Measurements from ENCODE around the gene PDCD4.
A peak's percentile ranks its signal among the peaks of the same experiment; 100 is the strongest.

The PDCD4 gene

DNA sequence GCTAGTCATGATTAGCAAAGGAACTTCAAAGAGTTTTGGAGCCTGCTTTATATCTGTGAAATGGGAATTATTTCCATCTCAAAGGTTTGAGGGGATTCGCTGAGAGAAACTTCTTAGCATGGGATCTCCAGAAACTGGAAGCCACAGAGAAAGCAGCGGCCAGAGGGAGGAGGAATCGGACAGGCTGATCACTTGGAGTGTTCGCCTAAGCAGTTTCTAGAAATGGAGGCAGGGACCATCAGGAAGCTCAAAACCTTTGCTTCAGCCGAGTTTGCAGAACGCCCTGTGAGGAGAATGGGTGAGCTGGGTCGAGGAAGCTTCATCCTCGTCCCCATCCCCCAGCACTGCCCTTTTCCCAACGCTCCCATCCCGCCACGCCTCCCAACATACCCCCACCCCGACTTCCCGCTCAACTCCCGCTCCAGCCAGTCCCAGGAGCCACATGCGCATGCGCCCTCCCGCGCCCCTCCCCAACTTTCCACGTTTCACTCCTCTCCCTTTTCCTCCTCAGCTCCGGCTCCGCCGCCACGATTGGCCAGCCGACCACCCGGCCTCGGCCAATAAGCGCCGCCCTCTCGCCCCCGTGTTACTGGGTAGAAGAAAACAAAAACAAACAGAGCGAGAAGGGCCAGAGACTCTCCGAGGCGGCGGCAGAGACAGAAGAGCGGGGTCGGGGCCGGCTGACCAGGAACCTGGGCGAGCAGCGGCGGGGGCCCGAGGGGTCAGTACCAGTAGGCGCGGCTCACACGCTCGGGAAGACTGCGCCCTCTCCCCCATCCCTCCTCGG lies at the start of gene PDCD4:
Gene PDCD4 (plus strand): TSS at position 631 of the 787 bp plus-strand sequence. CDS start 4,100 bp downstream, outside the sequence.
- peak within 1 kb of the TSS; percentile 29 for H2AFZ ChIP-seq (ENCODE audit: low read depth, low read length)
- H3K4me1 ChIP-seq (ENCODE audit: insufficient read depth, low read length): peaks cover 28% of the 10 kb centered on the region
- peaks cover 7% of the 10 kb centered on the region for H3K36me3 ChIP-seq (ENCODE audit: insufficient read depth, low read length)
- H3K27me3 ChIP-seq (ENCODE audit: insufficient read depth, low read length): no peaks in the 10 kb centered on the region
- H3K4me3 ChIP-seq (ENCODE audit: low read length): peak within 1 kb of the TSS; percentile 99
- H3K9me3 ChIP-seq (ENCODE audit: low read length): no peaks in the 10 kb centered on the region

DNA sequence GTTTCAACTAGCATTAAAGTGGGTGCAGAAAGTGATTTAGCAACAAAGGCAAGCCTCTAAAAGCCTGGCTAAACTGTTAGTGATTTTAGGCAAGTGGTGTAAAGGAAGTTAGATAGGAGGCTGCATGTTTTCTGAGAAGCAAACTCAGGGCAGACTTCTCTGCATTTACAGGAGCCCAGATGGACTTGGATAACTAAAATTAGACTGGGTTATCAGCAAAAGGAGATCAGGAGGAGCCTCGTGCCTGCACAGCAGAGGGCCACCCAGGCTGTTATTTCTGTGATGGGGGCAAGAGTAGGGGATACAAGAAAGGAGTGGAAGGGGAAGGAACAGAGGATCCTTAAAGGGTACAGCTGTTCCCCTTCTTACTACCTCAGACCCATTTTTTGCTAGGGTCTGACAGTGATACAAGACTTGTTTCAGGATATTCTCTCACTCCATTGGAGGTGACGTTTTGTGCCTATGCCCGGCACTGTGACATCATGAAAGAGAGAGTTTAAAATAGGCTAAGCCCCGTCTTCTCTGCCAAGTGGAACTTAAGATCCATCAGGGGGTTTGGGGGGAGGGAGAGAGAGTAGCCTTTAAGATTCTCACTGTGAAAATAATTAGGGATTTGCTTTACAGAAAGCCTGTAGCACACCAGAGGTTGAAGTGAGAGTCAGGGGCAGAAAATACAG lies 49.6 kb upstream of the PDCD4 start:
- Histone ChIP-seq H3K9me3 (ENCODE audit: low read length) (no peaks in the 10 kb centered on the region), H3K27me3 (ENCODE audit: insufficient read depth, low read length) (no peaks in the 10 kb centered on the region), H2AFZ (ENCODE audit: low read depth, low read length) (peak overlapping the region; percentile 3), H3K36me3 (ENCODE audit: insufficient read depth, low read length) (no peaks in the 10 kb centered on the region), H3K4me1 (ENCODE audit: insufficient read depth, low read length) (peaks cover 39% of the 10 kb centered on the region), H3K4me3 (ENCODE audit: low read length) (no peak overlapping the region)

GRCh38 chr10:110822712-110823311 lies 48.9 kb upstream of the PDCD4 start:
- Histone ChIP-seq H3K27me3 (ENCODE audit: insufficient read depth, low read length) (no peaks in the 10 kb centered on the region), H3K4me3 (ENCODE audit: low read length) (peak overlapping the region; percentile 5), H2AFZ (ENCODE audit: low read depth, low read length) (peak overlapping the region; percentile 3)

DNA sequence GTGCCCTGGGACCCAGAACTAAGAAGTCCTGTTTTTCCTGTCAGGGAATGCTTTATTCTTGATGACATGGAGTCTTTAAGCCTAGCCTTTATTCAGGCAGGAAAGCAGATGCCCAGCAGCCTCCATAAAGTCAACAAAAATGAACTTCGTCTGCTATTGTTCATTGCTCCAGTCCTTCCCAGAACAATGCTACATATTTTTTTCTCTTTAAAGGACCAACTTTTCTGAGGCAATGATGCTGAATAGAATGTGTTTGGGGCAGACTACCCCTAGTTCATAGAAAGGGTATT lies 47.6 kb upstream of the PDCD4 start:
- Histone ChIP-seq H3K27me3 (ENCODE audit: insufficient read depth, low read length) (no peaks in the 10 kb centered on the region), H3K9me3 (ENCODE audit: low read length) (no peaks in the 10 kb centered on the region), H3K36me3 (ENCODE audit: insufficient read depth, low read length) (no peaks in the 10 kb centered on the region), H3K4me1 (ENCODE audit: insufficient read depth, low read length) (peaks cover 47% of the 10 kb centered on the region), H3K4me3 (ENCODE audit: low read length) (no peak overlapping the region), H2AFZ (ENCODE audit: low read depth, low read length) (no peak overlapping the region)

More at GRCh38 chr10:110822712-110823311, 48.9 kb upstream of the PDCD4 start:
- Histone ChIP-seq H3K4me1 (ENCODE audit: insufficient read depth, low read length) (peaks cover 40% of the 10 kb centered on the region), H3K36me3 (ENCODE audit: insufficient read depth, low read length) (no peaks in the 10 kb centered on the region), H3K9me3 (ENCODE audit: low read length) (no peaks in the 10 kb centered on the region)

DNA sequence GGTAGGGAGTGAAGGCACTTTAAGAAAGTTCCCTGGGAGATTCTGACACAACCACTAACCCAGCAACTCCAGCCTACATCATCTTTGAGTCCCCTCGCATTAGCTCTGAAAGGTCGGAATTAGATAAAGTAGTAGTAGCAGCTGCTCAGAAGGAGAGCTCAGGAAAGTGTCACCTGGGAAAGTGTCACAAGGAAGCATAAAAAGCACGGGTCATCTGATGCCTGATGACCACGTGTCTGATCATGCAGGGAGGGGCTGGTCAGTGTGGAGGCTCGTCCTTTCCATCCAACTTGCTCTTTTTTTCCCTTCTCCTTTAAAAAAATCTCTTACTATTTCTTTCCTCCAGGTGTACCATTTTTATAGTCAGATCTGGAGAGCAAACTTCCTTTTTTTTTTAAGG lies 47.1 kb upstream of the PDCD4 start:
- Histone ChIP-seq H3K4me3 (ENCODE audit: low read length) (no peak overlapping the region), H2AFZ (ENCODE audit: low read depth, low read length) (no peak overlapping the region), H3K27me3 (ENCODE audit: insufficient read depth, low read length) (no peaks in the 10 kb centered on the region), H3K4me1 (ENCODE audit: insufficient read depth, low read length) (peaks cover 52% of the 10 kb centered on the region), H3K36me3 (ENCODE audit: insufficient read depth, low read length) (no peaks in the 10 kb centered on the region), H3K9me3 (ENCODE audit: low read length) (no peaks in the 10 kb centered on the region)

GRCh38 chr10:110825508-110825907 lies 46.2 kb upstream of the PDCD4 start:
- Histone ChIP-seq H3K4me1 (ENCODE audit: insufficient read depth, low read length) (peaks cover 52% of the 10 kb centered on the region), H2AFZ (ENCODE audit: low read depth, low read length) (no peak overlapping the region), H3K36me3 (ENCODE audit: insufficient read depth, low read length) (no peaks in the 10 kb centered on the region), H3K9me3 (ENCODE audit: low read length) (no peaks in the 10 kb centered on the region), H3K4me3 (ENCODE audit: low read length) (no peak overlapping the region), H3K27me3 (ENCODE audit: insufficient read depth, low read length) (no peaks in the 10 kb centered on the region)

- no peaks in the 10 kb centered on the region for H3K27me3 ChIP-seq (ENCODE audit: insufficient read depth, low read length)
- H3K4me1 ChIP-seq (ENCODE audit: insufficient read depth, low read length): peaks cover 46% of the 10 kb centered on the region
- H3K4me3 ChIP-seq (ENCODE audit: low read length): no peak overlapping the region
- no peaks in the 10 kb centered on the region for H3K9me3 ChIP-seq (ENCODE audit: low read length)
- no peaks in the 10 kb centered on the region for H3K36me3 ChIP-seq (ENCODE audit: insufficient read depth, low read length)
- H2AFZ ChIP-seq (ENCODE audit: low read depth, low read length): no peak overlapping the region
These were observed 44.3 kb upstream of the PDCD4 start for GRCh38 chr10:110827410-110827809.

DNA sequence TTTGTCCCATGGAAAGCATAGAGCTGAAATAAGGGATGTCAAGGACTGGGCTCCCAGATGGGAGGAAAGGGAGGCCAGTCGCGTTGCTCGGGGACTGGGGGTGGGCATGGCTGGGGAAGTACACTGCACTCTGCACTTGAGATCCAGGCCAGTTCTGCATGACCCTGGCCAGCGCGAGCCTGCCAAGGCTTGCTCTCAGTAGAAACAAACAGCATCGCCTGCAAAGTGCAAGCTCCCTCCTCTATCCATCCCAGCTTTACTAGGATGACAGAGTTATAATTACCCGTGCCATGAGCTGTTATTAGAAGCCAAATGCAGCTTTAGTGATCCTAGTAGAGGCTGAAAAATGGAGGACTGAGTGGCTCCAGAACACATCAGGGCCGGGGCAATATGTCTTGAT lies 43.9 kb upstream of the PDCD4 start:
- no peak overlapping the region for H3K4me3 ChIP-seq (ENCODE audit: low read length)
- H3K9me3 ChIP-seq (ENCODE audit: low read length): no peaks in the 10 kb centered on the region
- no peak overlapping the region for H2AFZ ChIP-seq (ENCODE audit: low read depth, low read length)
- peaks cover 41% of the 10 kb centered on the region for H3K4me1 ChIP-seq (ENCODE audit: insufficient read depth, low read length)
- H3K27me3 ChIP-seq (ENCODE audit: insufficient read depth, low read length): no peaks in the 10 kb centered on the region
- no peaks in the 10 kb centered on the region for H3K36me3 ChIP-seq (ENCODE audit: insufficient read depth, low read length)

DNA sequence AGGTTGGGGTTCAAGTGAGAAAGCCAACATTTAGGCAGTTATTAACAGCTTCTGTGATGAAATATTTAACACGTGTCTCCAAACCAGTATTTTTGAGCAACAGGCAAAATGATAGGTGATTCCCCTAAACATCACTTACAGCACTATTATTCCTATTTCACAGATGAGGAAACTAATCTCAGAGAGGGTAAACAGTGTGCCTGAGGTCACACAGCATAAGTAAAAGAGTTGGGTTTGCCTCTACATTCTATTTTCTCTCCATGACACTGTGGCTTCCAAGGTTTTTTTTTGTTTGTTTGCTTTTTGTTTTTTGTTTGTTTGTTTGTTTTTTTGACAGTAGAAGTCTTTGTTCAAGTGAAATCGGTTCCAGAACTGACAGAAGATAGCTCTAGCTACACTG lies 43.2 kb upstream of the PDCD4 start:
- H3K9me3 ChIP-seq (ENCODE audit: low read length): no peaks in the 10 kb centered on the region
- no peak overlapping the region for H2AFZ ChIP-seq (ENCODE audit: low read depth, low read length)
- H3K36me3 ChIP-seq (ENCODE audit: insufficient read depth, low read length): no peaks in the 10 kb centered on the region
- peaks cover 40% of the 10 kb centered on the region for H3K4me1 ChIP-seq (ENCODE audit: insufficient read depth, low read length)
- H3K27me3 ChIP-seq (ENCODE audit: insufficient read depth, low read length): no peaks in the 10 kb centered on the region
- no peak overlapping the region for H3K4me3 ChIP-seq (ENCODE audit: low read length)

DNA sequence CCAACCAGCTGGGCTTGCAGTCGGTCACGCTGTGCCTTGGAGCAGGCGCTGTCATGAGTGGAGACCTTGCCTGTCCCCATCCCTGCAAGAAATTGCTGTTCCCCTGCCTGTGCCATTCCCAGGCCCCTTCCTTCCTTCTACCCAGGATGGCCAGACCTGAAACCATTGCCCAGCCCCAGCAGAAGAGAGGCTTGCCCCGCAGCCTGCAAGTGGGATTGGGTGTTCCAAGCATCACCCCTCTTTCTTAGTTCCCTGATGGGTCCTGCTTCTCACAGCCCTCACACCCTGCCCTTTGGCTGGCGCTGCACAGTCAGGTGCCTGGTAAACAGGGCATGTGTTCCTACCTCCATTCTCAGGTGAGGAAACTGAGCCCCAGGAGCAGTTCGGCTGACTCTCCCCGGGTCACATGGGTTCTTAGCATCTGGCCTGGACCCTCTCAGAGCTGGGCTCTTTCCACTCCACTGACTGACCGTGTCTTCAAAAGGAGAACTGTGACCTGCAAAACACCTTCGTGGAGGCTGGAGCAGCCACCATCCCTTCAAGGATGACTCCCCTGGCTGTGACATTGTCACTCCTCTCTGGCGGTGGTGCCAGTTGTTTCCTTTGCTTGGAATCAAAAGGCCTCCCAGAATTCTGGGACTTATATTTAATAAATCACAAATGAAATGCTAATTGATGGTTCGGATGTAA lies 41.9 kb upstream of the PDCD4 start:
- H3K4me3 ChIP-seq (ENCODE audit: low read length): no peak overlapping the region
- no peaks in the 10 kb centered on the region for H3K27me3 ChIP-seq (ENCODE audit: insufficient read depth, low read length)

GRCh38 chr10:110833234-110833940 lies 38.3 kb upstream of the PDCD4 start:
- H3K36me3 ChIP-seq (ENCODE audit: insufficient read depth, low read length): no peaks in the 10 kb centered on the region
- H3K4me1 ChIP-seq (ENCODE audit: insufficient read depth, low read length): peaks cover 41% of the 10 kb centered on the region
- no peaks in the 10 kb centered on the region for H3K27me3 ChIP-seq (ENCODE audit: insufficient read depth, low read length)
- H2AFZ ChIP-seq (ENCODE audit: low read depth, low read length): peak overlapping the region; percentile 44
- no peak overlapping the region for H3K4me3 ChIP-seq (ENCODE audit: low read length)
- H3K9me3 ChIP-seq (ENCODE audit: low read length): no peaks in the 10 kb centered on the region

More for the DNA sequence above, 41.9 kb upstream of the PDCD4 start:
- Histone ChIP-seq H3K36me3 (ENCODE audit: insufficient read depth, low read length) (no peaks in the 10 kb centered on the region), H2AFZ (ENCODE audit: low read depth, low read length) (no peak overlapping the region), H3K4me1 (ENCODE audit: insufficient read depth, low read length) (peaks cover 40% of the 10 kb centered on the region), H3K9me3 (ENCODE audit: low read length) (no peaks in the 10 kb centered on the region)

- peaks cover 45% of the 10 kb centered on the region for H3K4me1 ChIP-seq (ENCODE audit: insufficient read depth, low read length)
- no peaks in the 10 kb centered on the region for H3K27me3 ChIP-seq (ENCODE audit: insufficient read depth, low read length)
These were observed 37.6 kb upstream of the PDCD4 start for GRCh38 chr10:110833941-110834628.

More at GRCh38 chr10:110833941-110834628, 37.6 kb upstream of the PDCD4 start:
- Histone ChIP-seq H3K36me3 (ENCODE audit: insufficient read depth, low read length) (no peaks in the 10 kb centered on the region), H3K9me3 (ENCODE audit: low read length) (no peaks in the 10 kb centered on the region), H2AFZ (ENCODE audit: low read depth, low read length) (peak overlapping the region; percentile 44), H3K4me3 (ENCODE audit: low read length) (no peak overlapping the region)
